SK-N-SH (cell line): Measurements from ENCODE around the gene CCDC177. TPM values are rescaled to one million over a fixed set of nuclear protein-coding genes. Genes with fewer than 3 reads are reported as not detected.

ENCODE experiments used
- CTCF ChIA-PET: fragments of 300-600, 350-600 bp; formaldehyde crosslinking; extraction: SDS; loops from one replicate; lab custom pipeline; 2021; lab: Yijun Ruan, JAX
- POLR2A ChIA-PET: fragments of 350-600 bp; sonication (Branson Sonifier 250); formaldehyde crosslinking; extraction: SDS; loops from one replicate; lab custom pipeline; 2020; ENCODE audit warnings: antibody characterized with exemption, inconsistent platforms; lab: Yijun Ruan, JAX
- DNase-seq: peaks from one replicate; pipeline ENCODE4 v3.0.0; 2012
- H2AFZ ChIP-seq: fragments of 200-600 bp; sonication (generic); 2 replicates; pipeline ENCODE4 v1.8.1; 2016; ENCODE audit warnings: antibody characterized with exemption, mild to moderate bottlenecking, low read depth
- H3F3A ChIP-seq: fragments of 200-600 bp; sonication (generic); replicated peaks from 2 replicates; pipeline ENCODE3; 2016; ENCODE audit warnings: antibody characterized with exemption, mild to moderate bottlenecking; ENCODE audit not compliant: insufficient read depth
- H3K27ac ChIP-seq, 2 experiments: fragments of 200-500 bp in 1 of 2; fragments of 200-600 bp in 1 of 2; sonication (Bioruptor generic) in 1 of 2; sonication (generic), shearing (Covaris generic) in 1 of 2; 2 replicates each; pipeline versions ENCODE4 v1.5.1 to v1.6.1; 2014 to 2016; ENCODE audit warnings: low read depth in 2 of 2, inconsistent platforms in 1 of 2, low read length in 1 of 2, mild to moderate bottlenecking in 1 of 2, mixed read lengths in 1 of 2
- H3K27me3 ChIP-seq: fragments of 200-600 bp; sonication (generic), shearing (Covaris generic); 2 replicates; pipeline ENCODE4 v1.6.1; 2016; ENCODE audit warnings: mixed run types; ENCODE audit not compliant: insufficient read depth
- H3K36me3 ChIP-seq, 2 experiments: fragments of 200-500 bp in 1 of 2; fragments of 200-600 bp in 1 of 2; sonication (Bioruptor generic) in 1 of 2; sonication (generic) in 1 of 2; replicated peaks in 1 of 2; 2 replicates each; pipeline versions ENCODE3 to v1.5.1; 2014 to 2016; ENCODE audit warnings: low read length in 1 of 2, mild to moderate bottlenecking in 1 of 2; ENCODE audit not compliant: insufficient read depth in 2 of 2, control insufficient read depth in 1 of 2
- H3K4me1 ChIP-seq, 2 experiments: fragments of 200-500 bp in 1 of 2; fragments of 200-600 bp in 1 of 2; sonication (Bioruptor generic) in 1 of 2; sonication (generic), shearing (Covaris generic) in 1 of 2; 2 replicates each; pipeline versions ENCODE4 v1.5.1 to v1.6.1; 2014 to 2016; ENCODE audit warnings: low read depth in 1 of 2, low read length in 1 of 2, mixed run types in 1 of 2; ENCODE audit not compliant: insufficient read depth in 2 of 2, control insufficient read depth in 1 of 2
- H3K4me2 ChIP-seq: fragments of 200-600 bp; sonication (generic), shearing (Covaris generic); 2 replicates; pipeline ENCODE4 v1.6.1; 2017; ENCODE audit warnings: mixed run types
- H3K4me3 ChIP-seq, 2 experiments: fragments of 200-500 bp in 1 of 2; fragments of 200-600 bp in 1 of 2; sonication (Bioruptor generic) in 1 of 2; sonication (generic), shearing (Covaris generic) in 1 of 2; 2 replicates each; pipeline versions ENCODE4 v1.5.1 to v1.8.1; 2014 to 2016; ENCODE audit warnings: low read depth in 2 of 2, inconsistent platforms in 1 of 2, low read length in 1 of 2, mild to moderate bottlenecking in 1 of 2, mixed read lengths in 1 of 2, moderate library complexity in 1 of 2
- H3K79me2 ChIP-seq: fragments of 200-600 bp; sonication (generic); 2 replicates; pipeline ENCODE4 v1.8.1; 2017; ENCODE audit warnings: mild to moderate bottlenecking; ENCODE audit not compliant: insufficient read depth
- H3K9ac ChIP-seq: fragments of 200-600 bp; sonication (generic); 2 replicates; pipeline ENCODE4 v1.6.1; 2017; ENCODE audit warnings: mixed run types
- H3K9me2 ChIP-seq: fragments of 200-600 bp; sonication (generic); 2 replicates; pipeline ENCODE4 v1.6.1; 2017; ENCODE audit warnings: mixed run types
- H3K9me3 ChIP-seq: fragments of 200-600 bp; sonication (generic); 2 replicates; pipeline ENCODE4 v1.6.1; 2017; ENCODE audit warnings: mixed run types, mild to moderate bottlenecking, moderate library complexity
- H4K20me1 ChIP-seq: fragments of 200-600 bp; sonication (generic); 2 replicates; pipeline ENCODE4 v1.6.1; 2017; ENCODE audit warnings: mild to moderate bottlenecking, mixed run types; ENCODE audit not compliant: insufficient read depth
- CHD2 ChIP-seq: fragments of 150-350 bp; IDR thresholded peaks from 2 replicates; pipeline ENCODE4 v1.6.1; 2018; ENCODE audit warnings: low read length; ENCODE audit not compliant: partially characterized antibody
- ELF1 ChIP-seq: IDR thresholded peaks from 2 replicates; pipeline ENCODE4 v1.4.0; 2012
- EP300 ChIP-seq, 2 experiments: IDR thresholded peaks; 2 replicates each; pipeline versions ENCODE4 v1.4.0 to v1.6.1; 2012; ENCODE audit warnings: borderline replicate concordance in 1 of 2, low read depth in 1 of 2, low read length in 1 of 2
- FOSL2 ChIP-seq: IDR thresholded peaks from 2 replicates; pipeline ENCODE4 v1.4.0; 2012; ENCODE audit warnings: low read depth, mild to moderate bottlenecking, moderate library complexity, borderline replicate concordance
- FOXM1 ChIP-seq: IDR thresholded peaks from 2 replicates; pipeline ENCODE4 v1.4.0; 2012; ENCODE audit warnings: low read depth, mild to moderate bottlenecking
- GABPA ChIP-seq: IDR thresholded peaks from 2 replicates; pipeline ENCODE4 v1.4.0; 2012; ENCODE audit warnings: low read depth, mild to moderate bottlenecking
- GATA2 ChIP-seq: sonication (generic); formaldehyde crosslinking; IDR thresholded peaks from 2 replicates; pipeline ENCODE4 v1.5.0; 2020; ENCODE audit warnings: mild to moderate bottlenecking, missing genetic modification reagents
- IRF3 ChIP-seq: fragments of 150-350 bp; IDR thresholded peaks from 2 replicates; pipeline ENCODE4 v1.6.1; 2016; ENCODE audit warnings: mild to moderate bottlenecking, low read depth, low read length
- MXI1 ChIP-seq: IDR thresholded peaks from 2 replicates; pipeline ENCODE4 v1.6.1; 2012; ENCODE audit warnings: mild to moderate bottlenecking, low read depth, low read length, improper control_type of control experiment
- NFIC ChIP-seq: IDR thresholded peaks from 2 replicates; pipeline ENCODE4 v1.4.0; 2012; ENCODE audit warnings: borderline replicate concordance
- PBX3 ChIP-seq: IDR thresholded peaks from 2 replicates; pipeline ENCODE4; 2012
- POLR2AphosphoS5 ChIP-seq: IDR thresholded peaks from 2 replicates; pipeline ENCODE4 v1.6.1; 2012; ENCODE audit warnings: low read depth, low read length
- RCOR1 ChIP-seq: fragments of 150-350 bp; IDR thresholded peaks from 2 replicates; pipeline ENCODE4 v1.6.1; 2017; ENCODE audit warnings: antibody characterized with exemption, low read length
- RFX5 ChIP-seq: IDR thresholded peaks from 2 replicates; pipeline ENCODE4 v1.6.1; 2012; ENCODE audit warnings: mild to moderate bottlenecking, improper control_type of control experiment, low read length
- SMC3 ChIP-seq: IDR thresholded peaks from 2 replicates; pipeline ENCODE4 v1.6.1; 2012; ENCODE audit warnings: low read depth, low read length, improper control_type of control experiment
- TAF1 ChIP-seq: IDR thresholded peaks from 2 replicates; pipeline ENCODE4 v1.6.1; 2012; ENCODE audit warnings: low read depth, mild to moderate bottlenecking, low read length, moderate library complexity, borderline replicate concordance
- TEAD4 ChIP-seq: IDR thresholded peaks from 2 replicates; pipeline ENCODE4 v1.4.0; 2012; ENCODE audit warnings: mild to moderate bottlenecking, borderline replicate concordance; ENCODE audit not compliant: insufficient read depth
- WGBS: methylation state at CpG from one replicate; pipeline ENCODE4 v1.1.6; 2017; ENCODE audit warnings: low lambda C conversion rate; 5-methylcytosine and 5-hydroxymethylcytosine counted together
- polyA plus RNA-seq, 3 experiments: library from polyadenylated mRNA; depleted of rRNA; stranded (reverse); fragments of >200 nt; gene quantifications; 2 replicates each; pipeline ENCODE4 v1.2.3, GENCODE V29; 2012
- TF ChIP-seq, protein P1 (sequence below): IDR thresholded peaks from 2 replicates; pipeline ENCODE4 v1.4.0; 2012; ENCODE audit warnings: low read depth
- TF ChIP-seq, protein P2 (sequence below): IDR thresholded peaks from 2 replicates; pipeline ENCODE4 v1.6.1; 2012; ENCODE audit warnings: mild to moderate bottlenecking, low read depth, low read length, moderate library complexity
- TF ChIP-seq, protein P3 (sequence below): IDR thresholded peaks from 2 replicates; pipeline ENCODE4 v1.4.0; 2012; ENCODE audit warnings: low read depth, borderline replicate concordance

Gene CCDC177
- polyA plus RNA-seq, 1 of the 3 experiments (the other 2 are of a cell fraction), result not detected

DNA sequence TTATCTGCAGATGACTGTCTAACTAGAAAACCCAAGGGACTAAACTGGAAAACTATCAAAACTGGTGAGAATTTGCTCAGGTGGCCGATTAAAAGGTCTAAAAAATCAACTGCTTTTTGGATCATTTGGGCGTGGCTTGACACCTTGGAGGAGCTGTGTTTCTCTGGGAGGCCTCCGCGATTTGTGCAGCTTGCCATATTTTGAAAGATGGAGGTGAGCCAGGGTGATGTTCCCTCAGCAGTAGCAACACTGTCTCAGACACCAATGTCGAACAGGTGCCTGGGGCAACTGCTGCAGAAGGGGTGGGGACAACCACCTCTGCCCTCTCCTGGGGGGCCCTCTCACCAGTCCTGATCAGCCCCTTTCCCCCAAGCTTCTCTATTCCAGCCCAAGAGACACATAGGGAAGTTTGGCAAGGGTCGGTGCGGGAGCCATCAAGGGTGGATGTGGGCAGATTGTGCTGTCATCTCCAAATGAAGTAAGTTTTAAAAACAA is 3.8 kb downstream of the CCDC177 start:
- H4K20me1 ChIP-seq, result no peaks in the 10 kb centered on the region
- no peaks in the 10 kb centered on the region for H3F3A ChIP-seq
- POLR2A ChIA-PET, result interaction anchor here (0.6 kb wide), 1 partner anchor 18 kb away, joined by 3 read pairs; no protein-coding TSS in a partner anchor
- H2AFZ ChIP-seq, result no peak overlapping the region
- H3K27ac ChIP-seq, result no peak overlapping the region
- no peak overlapping the region for H3K9ac ChIP-seq
- no peaks in the 10 kb centered on the region for H3K9me3 ChIP-seq
- no peaks in the 10 kb centered on the region for H3K36me3 ChIP-seq
- TF ChIP-seq GATA2 (CRISPR knock-in tag) (no peak), TAF1 (no peak), RFX5 (no peak), PBX3 (no peak), ELF1 (no peak), SMC3 (no peak), RCOR1 (no peak), NFIC (no peak)
- TF ChIP-seq, all 33 proteins: peak for 0
- 74% methylated on average over 7 of the region's 7 CpGs for WGBS
- CTCF ChIA-PET, result interaction anchor here (0.8 to 12.6 kb wide), 10 partner anchors 9 to 329 kb away, joined by 3 to 368 read pairs (median 16); no protein-coding TSS in a partner anchor
- no peak overlapping the region for H3K4me2 ChIP-seq
- peaks cover 0 to 2% of the 10 kb centered on the region in 2 experiments; a peak in 1 of 4 replicates for H3K4me1 ChIP-seq
- H3K9me2 ChIP-seq, result no peaks in the 10 kb centered on the region
- H3K27me3 ChIP-seq, result peaks cover 38% of the 10 kb centered on the region
- DNase-seq, result no peak
- no peak overlapping the region for H3K4me3 ChIP-seq
- no peaks in the 10 kb centered on the region for H3K79me2 ChIP-seq

DNA sequence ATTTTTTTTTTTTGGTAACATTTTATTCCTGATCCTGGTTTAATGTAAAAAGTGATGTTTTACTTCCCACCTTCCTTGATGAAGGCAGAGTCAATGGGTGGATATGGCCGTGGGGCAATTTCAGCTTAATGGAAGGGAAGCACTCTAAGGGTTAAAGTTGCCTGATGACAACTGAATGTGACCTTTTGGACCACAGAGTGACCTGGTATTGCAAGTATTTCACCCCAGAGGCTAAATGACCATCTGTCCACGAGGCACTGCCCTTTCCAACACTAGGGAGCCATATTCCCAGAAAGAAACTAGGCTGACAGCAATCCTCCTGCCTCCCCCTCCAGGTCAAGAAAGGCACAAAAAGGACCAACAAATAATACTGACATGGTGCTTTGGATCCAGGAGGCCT is 4.8 kb downstream of the CCDC177 start:
- Histone ChIP-seq H3F3A (no peaks in the 10 kb centered on the region), H2AFZ (no peak overlapping the region), H3K9me2 (no peaks in the 10 kb centered on the region), H3K9me3 (no peaks in the 10 kb centered on the region), H3K4me3 (no peak overlapping the region), H3K4me2 (no peak overlapping the region), H3K79me2 (no peaks in the 10 kb centered on the region), H3K4me1 (peaks cover 0 to 2% of the 10 kb centered on the region in 2 experiments; a peak in 1 of 4 replicates), H3K36me3 (no peaks in the 10 kb centered on the region), H3K9ac (no peak overlapping the region), H3K27me3 (peaks cover 42% of the 10 kb centered on the region), H4K20me1 (no peaks in the 10 kb centered on the region), H3K27ac (no peak overlapping the region)
- ChIA-PET CTCF (interaction anchor here (0.8 to 12.6 kb wide), 5 partner anchors 10 to 328 kb away, joined by 3 to 368 read pairs (median 13); no protein-coding TSS in a partner anchor), POLR2A (no interaction called here)
- DNase-seq, result no peak
- WGBS, result 37% methylated on average over 2 of the region's 2 CpGs
- TF ChIP-seq, protein P1, sequence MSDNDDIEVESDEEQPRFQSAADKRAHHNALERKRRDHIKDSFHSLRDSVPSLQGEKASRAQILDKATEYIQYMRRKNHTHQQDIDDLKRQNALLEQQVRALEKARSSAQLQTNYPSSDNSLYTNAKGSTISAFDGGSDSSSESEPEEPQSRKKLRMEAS, result no peak
- TF ChIP-seq RFX5, result no peak
- no peak for TF ChIP-seq TEAD4
- no peak for TF ChIP-seq NFIC
- no peak for TF ChIP-seq POLR2AphosphoS5
- TF ChIP-seq IRF3, result no peak
- TF ChIP-seq GATA2 (CRISPR knock-in tag), result no peak
- TF ChIP-seq, protein P2, sequence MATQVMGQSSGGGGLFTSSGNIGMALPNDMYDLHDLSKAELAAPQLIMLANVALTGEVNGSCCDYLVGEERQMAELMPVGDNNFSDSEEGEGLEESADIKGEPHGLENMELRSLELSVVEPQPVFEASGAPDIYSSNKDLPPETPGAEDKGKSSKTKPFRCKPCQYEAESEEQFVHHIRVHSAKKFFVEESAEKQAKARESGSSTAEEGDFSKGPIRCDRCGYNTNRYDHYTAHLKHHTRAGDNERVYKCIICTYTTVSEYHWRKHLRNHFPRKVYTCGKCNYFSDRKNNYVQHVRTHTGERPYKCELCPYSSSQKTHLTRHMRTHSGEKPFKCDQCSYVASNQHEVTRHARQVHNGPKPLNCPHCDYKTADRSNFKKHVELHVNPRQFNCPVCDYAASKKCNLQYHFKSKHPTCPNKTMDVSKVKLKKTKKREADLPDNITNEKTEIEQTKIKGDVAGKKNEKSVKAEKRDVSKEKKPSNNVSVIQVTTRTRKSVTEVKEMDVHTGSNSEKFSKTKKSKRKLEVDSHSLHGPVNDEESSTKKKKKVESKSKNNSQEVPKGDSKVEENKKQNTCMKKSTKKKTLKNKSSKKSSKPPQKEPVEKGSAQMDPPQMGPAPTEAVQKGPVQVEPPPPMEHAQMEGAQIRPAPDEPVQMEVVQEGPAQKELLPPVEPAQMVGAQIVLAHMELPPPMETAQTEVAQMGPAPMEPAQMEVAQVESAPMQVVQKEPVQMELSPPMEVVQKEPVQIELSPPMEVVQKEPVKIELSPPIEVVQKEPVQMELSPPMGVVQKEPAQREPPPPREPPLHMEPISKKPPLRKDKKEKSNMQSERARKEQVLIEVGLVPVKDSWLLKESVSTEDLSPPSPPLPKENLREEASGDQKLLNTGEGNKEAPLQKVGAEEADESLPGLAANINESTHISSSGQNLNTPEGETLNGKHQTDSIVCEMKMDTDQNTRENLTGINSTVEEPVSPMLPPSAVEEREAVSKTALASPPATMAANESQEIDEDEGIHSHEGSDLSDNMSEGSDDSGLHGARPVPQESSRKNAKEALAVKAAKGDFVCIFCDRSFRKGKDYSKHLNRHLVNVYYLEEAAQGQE, result no peak
- no peak for TF ChIP-seq EP300 (IDR thresholded peaks at IDR 0.05; ENCODE audit: borderline replicate concordance in 1 of 2, low read depth in 1 of 2, low read length in 1 of 2)
- TF ChIP-seq CHD2, result no peak
- TF ChIP-seq, protein P3, sequence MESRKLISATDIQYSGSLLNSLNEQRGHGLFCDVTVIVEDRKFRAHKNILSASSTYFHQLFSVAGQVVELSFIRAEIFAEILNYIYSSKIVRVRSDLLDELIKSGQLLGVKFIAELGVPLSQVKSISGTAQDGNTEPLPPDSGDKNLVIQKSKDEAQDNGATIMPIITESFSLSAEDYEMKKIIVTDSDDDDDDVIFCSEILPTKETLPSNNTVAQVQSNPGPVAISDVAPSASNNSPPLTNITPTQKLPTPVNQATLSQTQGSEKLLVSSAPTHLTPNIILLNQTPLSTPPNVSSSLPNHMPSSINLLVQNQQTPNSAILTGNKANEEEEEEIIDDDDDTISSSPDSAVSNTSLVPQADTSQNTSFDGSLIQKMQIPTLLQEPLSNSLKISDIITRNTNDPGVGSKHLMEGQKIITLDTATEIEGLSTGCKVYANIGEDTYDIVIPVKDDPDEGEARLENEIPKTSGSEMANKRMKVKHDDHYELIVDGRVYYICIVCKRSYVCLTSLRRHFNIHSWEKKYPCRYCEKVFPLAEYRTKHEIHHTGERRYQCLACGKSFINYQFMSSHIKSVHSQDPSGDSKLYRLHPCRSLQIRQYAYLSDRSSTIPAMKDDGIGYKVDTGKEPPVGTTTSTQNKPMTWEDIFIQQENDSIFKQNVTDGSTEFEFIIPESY, result no peak
- TF ChIP-seq FOXM1, result no peak
- no peak for TF ChIP-seq SMC3
- no peak for TF ChIP-seq FOSL2
- TF ChIP-seq MXI1, result no peak
- TF ChIP-seq GABPA, result no peak
